Measurements from ENCODE around the gene OGFR. TPM values are rescaled to one million over a fixed set of nuclear protein-coding genes. Genes with fewer than 3 reads are reported as not detected.

OGFR gene
- polyA plus RNA-seq, 1 donor (not counting 4 experiments of a cell fraction or from before 2014, with no cell fraction given), result 39.8 TPM

DNA sequence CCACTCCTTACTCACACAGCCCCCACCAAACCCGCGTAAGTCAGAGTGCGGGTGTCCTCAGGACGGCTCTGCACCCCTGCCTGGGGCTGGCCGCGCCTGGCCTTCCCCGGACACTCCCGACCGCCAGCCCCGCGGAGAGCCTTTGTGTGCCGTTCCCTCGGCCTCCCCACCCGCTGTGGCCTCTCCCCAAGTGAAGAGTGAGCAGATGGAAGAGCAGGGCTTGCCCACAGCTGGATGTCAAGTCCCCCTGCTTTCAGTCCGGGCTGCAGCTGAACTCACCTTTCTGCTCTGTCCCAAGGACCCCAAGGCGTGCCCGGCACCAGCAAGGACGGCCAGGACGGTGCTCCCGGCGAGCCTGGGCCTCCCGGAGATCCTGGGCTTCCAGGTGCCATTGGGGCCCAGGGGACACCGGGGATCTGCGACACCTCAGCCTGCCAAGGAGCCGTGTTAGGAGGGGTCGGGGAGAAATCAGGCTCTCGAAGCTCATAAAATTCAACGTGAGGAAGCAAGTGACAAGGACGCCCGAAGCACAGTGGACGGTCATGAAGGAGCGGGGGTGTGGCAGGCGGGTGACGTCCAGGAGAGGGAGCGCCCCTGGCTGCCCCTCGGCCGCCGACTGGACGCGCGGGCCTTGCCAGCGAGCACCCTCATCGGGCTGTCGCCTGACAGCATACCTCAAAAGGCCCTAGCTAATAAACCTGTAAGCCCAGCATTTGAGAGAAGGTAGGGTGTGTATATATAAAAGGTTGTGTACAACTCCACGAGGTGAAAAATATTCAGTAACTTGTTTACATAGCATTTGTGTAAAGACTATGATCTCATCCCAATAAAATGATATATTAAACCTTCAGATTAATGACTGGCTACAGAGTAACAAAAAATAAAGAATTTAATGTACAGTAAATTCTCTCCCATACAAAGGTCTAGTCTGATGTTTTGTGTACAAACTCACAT is 35.9 kb downstream of the OGFR start:
- H3K36me3 ChIP-seq (ENCODE audit: control insufficient read depth in 2 of 2, extremely low read depth in 1 of 2, insufficient read depth in 2 of 2, low read length in 2 of 2), result peaks cover 0 to 2% of the 10 kb centered on the region in 2 experiments
- TF ChIP-seq CTCF (optimal IDR thresholded peaks at IDR 0.05 in 1 of 3, IDR thresholded peaks at IDR 0.05 in 1 of 3, conservative IDR thresholded peaks at IDR 0.05 in 1 of 3; ENCODE audit: extremely low read depth in 1 of 3, insufficient read depth in 2 of 3, low read length in 3 of 3) (no peak), EZH2 (IDR thresholded peaks at IDR 0.05; ENCODE audit: low read length) (no peak)
- no peak for FAIRE-seq
- H3K9me1 ChIP-seq (ENCODE audit: control insufficient read depth, extremely low read depth, insufficient read depth, low read length), result no peaks in the 10 kb centered on the region
- H3K4me2 ChIP-seq (ENCODE audit: control insufficient read depth, extremely low read depth, insufficient read depth, low read depth, low read length), result no peak overlapping the region
- no peaks in the 10 kb centered on the region for H3K9me3 ChIP-seq (ENCODE audit: control insufficient read depth, low read depth, low read length)
- H3K4me3 ChIP-seq (ENCODE audit: control insufficient read depth in 2 of 3, extremely low read depth in 1 of 3, insufficient read depth in 2 of 3, low read depth in 1 of 3, low read length in 3 of 3), result no peak overlapping the region
- no peak for DNase-seq (ENCODE audit: low read depth, low spot score)
- H4K20me1 ChIP-seq (ENCODE audit: control insufficient read depth, extremely low read depth, insufficient read depth, low read length), result no peaks in the 10 kb centered on the region
- no peak overlapping the region for H2AFZ ChIP-seq (ENCODE audit: control insufficient read depth, low read length)
- H3K4me1 ChIP-seq (ENCODE audit: control insufficient read depth, extremely low read depth, insufficient read depth, low read length), result peaks cover 22% of the 10 kb centered on the region
- no peaks in the 10 kb centered on the region for H3K27me3 ChIP-seq (ENCODE audit: control insufficient read depth, extremely low read depth, insufficient read depth, low read length)
- H3K79me2 ChIP-seq (ENCODE audit: control insufficient read depth, insufficient read depth, low read length), result no peaks in the 10 kb centered on the region
- dilution Hi-C loops (cut with MboI; ENCODE audit: extremely low pct_ligation_motif_present, low sequenced_read_pairs), result no loop called here
- no peak overlapping the region for H3K27ac ChIP-seq (ENCODE audit: control insufficient read depth, insufficient read depth, low read length)
- H3K9ac ChIP-seq (ENCODE audit: control insufficient read depth, extremely low read depth, insufficient read depth, low read length), result no peak overlapping the region

DNA sequence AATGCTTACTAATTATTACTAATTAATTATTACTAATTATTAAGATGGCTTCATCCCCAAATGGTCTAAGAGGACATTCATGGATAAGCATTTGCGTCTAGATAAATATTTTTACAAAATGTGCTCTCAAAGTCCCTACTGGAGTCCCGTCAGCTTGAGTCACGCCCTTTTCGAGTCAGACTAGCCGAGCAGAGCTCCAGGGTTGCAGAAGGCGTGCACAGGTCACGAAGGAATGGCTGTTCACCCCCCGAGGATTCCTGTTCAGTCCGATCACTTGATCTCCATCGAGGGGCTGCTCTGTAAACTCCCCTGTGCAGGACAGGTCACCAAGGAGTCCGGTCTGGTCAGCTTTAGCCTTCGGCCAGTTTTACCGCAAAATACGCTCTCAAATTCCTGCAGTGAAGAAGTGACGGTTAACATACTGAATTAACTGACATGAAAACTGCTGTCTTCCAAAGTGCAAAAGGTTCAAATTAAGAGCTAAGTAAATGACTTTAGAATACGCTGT is 37.1 kb downstream of the OGFR start:
- FAIRE-seq (no peak), DNase-seq (ENCODE audit: low read depth, low spot score) (no peak)
- H3K4me3 ChIP-seq (ENCODE audit: control insufficient read depth in 2 of 3, extremely low read depth in 1 of 3, insufficient read depth in 2 of 3, low read depth in 1 of 3, low read length in 3 of 3), result no peak overlapping the region
- no peaks in the 10 kb centered on the region for H3K9me1 ChIP-seq (ENCODE audit: control insufficient read depth, extremely low read depth, insufficient read depth, low read length)
- no peaks in the 10 kb centered on the region for H3K27me3 ChIP-seq (ENCODE audit: control insufficient read depth, extremely low read depth, insufficient read depth, low read length)
- no peak overlapping the region for H3K9ac ChIP-seq (ENCODE audit: control insufficient read depth, extremely low read depth, insufficient read depth, low read length)
- dilution Hi-C loops (cut with MboI; ENCODE audit: extremely low pct_ligation_motif_present, low sequenced_read_pairs), result no loop called here
- H3K9me3 ChIP-seq (ENCODE audit: control insufficient read depth, low read depth, low read length), result no peaks in the 10 kb centered on the region
- peaks cover 16% of the 10 kb centered on the region for H3K4me1 ChIP-seq (ENCODE audit: control insufficient read depth, extremely low read depth, insufficient read depth, low read length)
- H3K4me2 ChIP-seq (ENCODE audit: control insufficient read depth, extremely low read depth, insufficient read depth, low read depth, low read length), result no peak overlapping the region
- no peak overlapping the region for H3K27ac ChIP-seq (ENCODE audit: control insufficient read depth, insufficient read depth, low read length)
- peaks cover 5 to 6% of the 10 kb centered on the region in 2 experiments for H3K36me3 ChIP-seq (ENCODE audit: control insufficient read depth in 2 of 2, extremely low read depth in 1 of 2, insufficient read depth in 2 of 2, low read length in 2 of 2)
- H2AFZ ChIP-seq (ENCODE audit: control insufficient read depth, low read length), result no peak overlapping the region
- no peaks in the 10 kb centered on the region for H3K79me2 ChIP-seq (ENCODE audit: control insufficient read depth, insufficient read depth, low read length)
- TF ChIP-seq EZH2 (IDR thresholded peaks at IDR 0.05; ENCODE audit: low read length), result no peak
- no peak for TF ChIP-seq CTCF (optimal IDR thresholded peaks at IDR 0.05 in 1 of 3, IDR thresholded peaks at IDR 0.05 in 1 of 3, conservative IDR thresholded peaks at IDR 0.05 in 1 of 3; ENCODE audit: extremely low read depth in 1 of 3, insufficient read depth in 2 of 3, low read length in 3 of 3)
- no peaks in the 10 kb centered on the region for H4K20me1 ChIP-seq (ENCODE audit: control insufficient read depth, extremely low read depth, insufficient read depth, low read length)

All from keratinocyte (primary cell).